Neuron (in vitro differentiated cells): ENCODE measurements around the gene NPAP1.
"Not testable (repeated sequence)": the region's sequence is repeated elsewhere in the genome, so short reads cannot be mapped to it uniquely, and the experiment has no call there.

Experiments used
- H2AFZ ChIP-seq: one replicate; pipeline ENCODE4 v1.6.1; 2013; ENCODE audit warnings: low read depth, mild to moderate bottlenecking, inconsistent platforms, low read length, moderate library complexity
- H3K27me3 ChIP-seq: one replicate; pipeline ENCODE4 v1.6.1; 2013; ENCODE audit warnings: low read length; ENCODE audit not compliant: insufficient read depth
- H3K36me3 ChIP-seq: one replicate; pipeline ENCODE4 v1.6.1; 2013; ENCODE audit warnings: low read length; ENCODE audit not compliant: insufficient read depth
- H3K4me1 ChIP-seq: one replicate; pipeline ENCODE4 v1.6.1; 2013; ENCODE audit warnings: low read length; ENCODE audit not compliant: insufficient read depth
- H3K4me3 ChIP-seq: 2 replicates; pipeline ENCODE4 v1.5.1; 2013; ENCODE audit warnings: mild to moderate bottlenecking, low read length, moderate library complexity
- H3K9me3 ChIP-seq: one replicate; pipeline ENCODE4 v1.6.1; 2013; ENCODE audit warnings: low read length

NPAP1 gene, protein sequence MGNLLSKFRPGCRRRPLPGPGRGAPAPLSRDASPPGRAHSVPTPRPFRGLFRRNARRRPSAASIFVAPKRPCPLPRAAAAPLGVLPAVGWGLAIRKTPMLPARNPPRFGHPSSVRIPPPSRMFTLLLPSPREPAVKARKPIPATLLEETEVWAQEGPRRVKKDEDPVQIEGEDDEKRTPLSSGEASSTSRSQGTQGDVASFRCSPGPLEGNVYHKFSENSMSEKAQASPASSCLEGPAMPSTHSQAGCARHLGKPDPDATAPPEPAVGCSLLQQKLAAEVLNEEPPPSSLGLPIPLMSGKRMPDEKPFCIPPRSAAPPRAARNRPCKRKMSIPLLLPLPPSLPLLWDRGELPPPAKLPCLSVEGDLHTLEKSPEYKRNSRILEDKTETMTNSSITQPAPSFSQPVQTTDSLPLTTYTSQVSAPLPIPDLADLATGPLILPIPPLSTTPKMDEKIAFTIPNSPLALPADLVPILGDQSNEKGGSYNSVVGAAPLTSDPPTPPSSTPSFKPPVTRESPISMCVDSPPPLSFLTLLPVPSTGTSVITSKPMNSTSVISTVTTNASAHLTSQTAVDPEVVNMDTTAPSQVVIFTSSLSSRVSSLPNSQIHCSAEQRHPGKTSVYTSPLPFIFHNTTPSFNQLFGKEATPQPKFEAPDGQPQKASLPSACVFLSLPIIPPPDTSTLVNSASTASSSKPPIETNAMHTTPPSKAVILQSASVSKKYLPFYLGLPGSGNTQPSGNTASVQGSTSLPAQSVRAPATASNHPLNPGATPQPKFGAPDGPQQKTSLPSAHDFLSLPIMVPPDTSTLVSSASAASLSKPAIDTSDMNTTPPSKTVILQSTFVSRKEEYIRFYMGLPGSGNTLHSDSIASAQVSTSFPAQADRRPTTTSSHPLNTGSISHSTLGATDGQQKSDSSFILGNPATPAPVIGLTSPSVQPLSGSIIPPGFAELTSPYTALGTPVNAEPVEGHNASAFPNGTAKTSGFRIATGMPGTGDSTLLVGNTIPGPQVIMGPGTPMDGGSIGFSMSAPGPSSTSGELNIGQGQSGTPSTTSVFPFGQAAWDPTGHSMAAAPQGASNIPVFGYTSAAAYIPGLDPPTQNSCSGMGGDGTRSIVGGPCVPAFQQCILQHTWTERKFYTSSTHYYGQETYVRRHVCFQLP

DNA sequence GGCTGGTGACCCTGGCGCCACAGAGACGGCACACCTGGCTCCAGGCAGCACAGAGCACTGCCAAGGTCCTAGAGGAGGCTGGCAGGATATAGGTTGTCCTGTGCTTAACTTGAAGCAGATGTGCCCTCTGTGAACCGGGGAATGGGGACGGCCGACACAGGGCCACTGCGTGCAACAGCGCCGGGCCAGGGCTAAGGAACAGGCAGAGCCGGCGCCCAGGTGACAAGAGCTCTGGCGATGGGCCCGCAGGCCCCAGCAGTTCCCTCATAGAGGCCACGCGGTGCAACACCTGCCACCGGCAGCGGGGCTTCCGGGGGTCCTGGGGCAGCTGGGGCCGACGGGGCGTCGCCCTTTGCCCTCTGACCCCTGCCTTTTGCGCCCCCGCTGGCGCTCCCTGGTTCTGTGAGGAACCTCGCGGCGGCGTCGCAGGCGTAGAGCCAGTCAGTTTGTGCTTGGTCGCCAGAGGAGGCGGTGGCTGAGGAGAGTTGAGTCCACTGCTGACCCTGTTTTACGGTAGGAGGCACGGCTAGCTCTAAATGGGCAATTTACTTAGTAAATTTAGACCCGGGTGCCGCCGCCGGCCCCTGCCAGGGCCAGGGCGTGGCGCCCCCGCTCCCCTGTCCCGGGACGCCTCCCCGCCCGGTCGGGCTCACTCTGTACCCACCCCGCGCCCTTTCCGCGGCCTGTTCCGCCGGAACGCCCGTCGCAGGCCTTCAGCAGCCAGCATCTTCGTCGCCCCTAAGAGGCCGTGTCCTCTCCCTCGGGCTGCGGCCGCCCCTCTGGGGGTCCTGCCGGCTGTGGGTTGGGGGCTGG lies at the start of gene NPAP1:
TSS of gene NPAP1 (plus strand) at position 444 of the 813 bp plus-strand sequence. CDS start at position 537, 93 bp downstream.
- Histone ChIP-seq H3K4me3 (no peak within 1 kb of the TSS), H2AFZ (no peak within 1 kb of the TSS)

DNA sequence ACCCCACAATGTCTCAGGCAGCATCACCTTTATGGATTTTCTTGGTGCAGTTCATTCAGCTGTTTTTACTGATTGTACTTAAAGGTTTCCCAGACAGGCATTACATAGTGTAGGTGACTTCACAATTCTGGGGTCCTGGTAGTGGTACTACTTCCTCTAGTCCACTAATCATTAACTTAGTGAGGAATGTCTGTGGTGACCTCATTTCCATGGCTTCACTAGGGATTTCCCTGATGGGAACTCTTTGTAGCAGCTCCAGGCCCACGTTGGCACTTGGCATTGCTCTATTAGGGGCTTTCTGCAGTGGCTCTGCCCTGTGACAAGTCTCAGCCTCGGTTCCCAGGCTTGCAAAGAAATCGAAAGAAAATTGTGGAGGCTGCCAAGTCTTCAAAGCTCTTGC lies 48.1 kb upstream of the NPAP1 start:
- Histone ChIP-seq H3K36me3 (no peaks in the 10 kb centered on the region), H3K27me3 (no peaks in the 10 kb centered on the region), H3K9me3 (no peaks in the 10 kb centered on the region)

More for the DNA sequence above, at the start of gene NPAP1:
- Histone ChIP-seq H3K4me1 (no peaks in the 10 kb centered on the region), H3K9me3 (no peaks in the 10 kb centered on the region), H3K27me3 (no peaks in the 10 kb centered on the region), H3K36me3 (no peaks in the 10 kb centered on the region)

DNA sequence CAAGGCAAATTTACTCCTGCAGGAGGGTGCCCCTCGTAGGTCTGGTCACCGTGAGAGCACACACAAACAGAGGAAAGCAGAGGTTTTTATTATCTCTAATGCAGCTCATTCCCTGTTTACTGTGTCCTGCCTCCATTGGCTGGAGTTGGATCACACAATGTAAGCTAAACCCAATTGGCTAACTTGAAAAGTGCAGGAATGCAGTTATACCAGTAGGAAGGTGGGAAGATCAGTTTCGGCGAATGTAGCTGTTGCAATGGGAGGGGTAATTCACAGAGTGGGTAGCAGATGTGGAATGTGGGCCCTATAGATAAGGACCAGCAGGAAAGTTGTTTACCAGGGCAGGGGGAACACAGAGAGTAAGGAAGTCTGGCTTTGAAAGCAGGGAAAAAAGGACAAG lies 42.5 kb upstream of the NPAP1 start:
- Histone ChIP-seq H3K4me3 (no peak overlapping the region), H3K4me1 (no peaks in the 10 kb centered on the region), H3K36me3 (no peaks in the 10 kb centered on the region), H2AFZ (no peak overlapping the region), H3K9me3 (peaks cover 2% of the 10 kb centered on the region), H3K27me3 (no peaks in the 10 kb centered on the region)

More for the DNA sequence above, 48.1 kb upstream of the NPAP1 start:
- Histone ChIP-seq H3K4me1 (no peaks in the 10 kb centered on the region), H3K4me3 (no peak overlapping the region), H2AFZ (no peak overlapping the region)

DNA sequence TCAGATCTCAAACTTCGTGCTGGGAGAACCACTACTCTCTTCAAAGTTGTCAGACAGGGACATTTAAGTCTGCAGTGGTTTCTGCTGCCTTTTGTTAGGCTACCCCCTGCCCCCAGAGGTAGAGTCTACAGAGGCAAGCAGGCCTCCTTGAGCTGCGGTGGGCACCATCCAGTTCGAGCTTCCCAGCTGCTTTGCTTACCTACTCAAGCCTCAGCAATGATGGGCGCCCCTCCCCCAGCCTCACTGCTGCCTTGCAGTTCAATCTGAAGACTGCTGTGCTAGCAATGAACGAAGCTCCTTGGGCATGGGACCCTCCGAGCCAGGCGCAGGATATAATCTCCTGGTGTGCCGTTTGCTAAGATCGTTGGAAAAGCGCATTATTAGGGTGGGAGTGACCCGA lies 36.2 kb upstream of the NPAP1 start:
- H3K36me3 ChIP-seq, H2AFZ ChIP-seq, H3K4me3 ChIP-seq, H3K9me3 ChIP-seq, H3K27me3 ChIP-seq, H3K4me1 ChIP-seq: not testable (repeated sequence)

DNA sequence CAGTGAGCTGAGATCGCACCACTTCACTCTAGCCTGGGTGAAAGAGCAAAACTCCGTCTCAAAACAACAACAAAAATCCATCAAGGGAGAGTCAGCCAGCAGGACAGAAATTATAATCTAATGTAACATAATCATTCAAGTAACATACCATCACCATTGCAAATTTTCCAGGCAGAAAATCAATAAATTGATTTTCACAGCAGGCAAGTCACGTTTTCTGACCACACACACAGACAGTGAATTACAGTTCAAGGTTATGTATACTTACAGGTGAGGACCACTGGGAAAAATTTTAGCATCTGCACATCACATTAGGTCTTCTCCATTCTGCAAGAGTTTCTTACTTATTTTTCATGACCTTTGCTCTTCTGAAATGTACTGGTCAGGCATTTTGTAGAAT lies 29.9 kb upstream of the NPAP1 start:
- H3K4me1 ChIP-seq: no peaks in the 10 kb centered on the region
- H3K4me3 ChIP-seq: no peak overlapping the region

DNA sequence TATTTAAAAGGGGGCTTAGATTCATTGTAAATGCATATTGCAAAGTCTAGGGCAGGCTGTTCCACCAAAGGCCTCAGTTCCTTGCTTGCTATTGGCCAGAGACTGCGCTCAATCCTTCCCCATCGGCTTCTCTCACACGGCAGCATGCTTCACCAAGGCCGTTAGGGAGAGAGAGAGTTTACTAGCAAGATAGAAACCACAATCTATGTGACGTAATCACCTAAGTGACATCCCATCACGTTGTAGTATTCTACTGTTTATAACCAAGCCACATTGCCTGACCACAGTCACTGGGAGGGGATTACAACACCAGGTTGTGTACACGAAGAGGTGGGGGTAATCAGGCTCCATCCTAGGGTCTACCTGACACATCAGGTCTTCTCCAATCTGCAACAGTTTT lies 16.0 kb upstream of the NPAP1 start:
- no peak overlapping the region for H2AFZ ChIP-seq
- no peaks in the 10 kb centered on the region for H3K4me1 ChIP-seq
- H3K4me3 ChIP-seq: no peak overlapping the region
- no peaks in the 10 kb centered on the region for H3K27me3 ChIP-seq
- H3K36me3 ChIP-seq: no peaks in the 10 kb centered on the region
- no peaks in the 10 kb centered on the region for H3K9me3 ChIP-seq

More for the DNA sequence above, 29.9 kb upstream of the NPAP1 start:
- Histone ChIP-seq H3K27me3 (no peaks in the 10 kb centered on the region), H3K9me3 (no peaks in the 10 kb centered on the region), H2AFZ (no peak overlapping the region), H3K36me3 (no peaks in the 10 kb centered on the region)

DNA sequence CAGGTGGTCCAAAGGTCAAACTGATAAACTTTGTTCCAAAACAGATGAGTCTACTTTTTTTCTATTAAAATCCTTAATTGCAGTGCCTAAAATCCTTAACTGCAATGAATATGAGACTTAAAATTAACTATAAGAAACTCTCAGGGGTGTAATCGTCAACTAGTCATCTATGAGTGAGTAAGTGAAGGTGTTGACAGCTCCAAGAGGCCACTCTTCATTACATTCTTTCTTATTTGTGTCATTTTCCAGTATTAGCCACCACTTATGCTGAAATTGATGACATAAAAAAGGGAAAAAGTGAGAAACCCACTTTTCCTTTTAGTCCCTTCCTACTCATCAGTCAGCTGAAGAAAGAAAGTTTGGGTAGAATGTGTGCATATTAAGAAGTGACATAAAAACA lies 12.6 kb upstream of the NPAP1 start:
- Histone ChIP-seq H3K4me3 (no peak overlapping the region), H3K27me3 (no peaks in the 10 kb centered on the region), H3K9me3 (no peaks in the 10 kb centered on the region), H3K36me3 (no peaks in the 10 kb centered on the region), H2AFZ (no peak overlapping the region), H3K4me1 (no peaks in the 10 kb centered on the region)

DNA sequence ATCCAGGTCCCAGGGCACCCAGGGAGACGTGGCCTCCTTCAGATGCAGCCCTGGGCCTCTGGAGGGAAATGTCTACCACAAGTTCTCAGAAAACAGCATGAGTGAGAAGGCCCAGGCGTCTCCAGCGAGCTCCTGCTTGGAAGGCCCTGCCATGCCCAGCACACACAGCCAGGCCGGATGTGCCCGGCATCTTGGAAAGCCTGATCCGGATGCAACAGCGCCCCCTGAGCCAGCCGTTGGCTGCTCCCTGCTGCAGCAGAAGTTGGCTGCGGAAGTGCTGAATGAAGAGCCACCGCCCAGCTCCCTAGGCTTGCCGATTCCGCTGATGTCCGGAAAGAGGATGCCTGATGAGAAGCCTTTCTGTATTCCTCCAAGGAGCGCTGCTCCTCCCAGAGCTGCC lies 856 bp downstream of the NPAP1 start:
- Histone ChIP-seq H3K9me3 (no peaks in the 10 kb centered on the region), H3K4me3 (no peak overlapping the region), H3K27me3 (no peaks in the 10 kb centered on the region), H3K4me1 (no peaks in the 10 kb centered on the region), H3K36me3 (no peaks in the 10 kb centered on the region), H2AFZ (no peak overlapping the region)

DNA sequence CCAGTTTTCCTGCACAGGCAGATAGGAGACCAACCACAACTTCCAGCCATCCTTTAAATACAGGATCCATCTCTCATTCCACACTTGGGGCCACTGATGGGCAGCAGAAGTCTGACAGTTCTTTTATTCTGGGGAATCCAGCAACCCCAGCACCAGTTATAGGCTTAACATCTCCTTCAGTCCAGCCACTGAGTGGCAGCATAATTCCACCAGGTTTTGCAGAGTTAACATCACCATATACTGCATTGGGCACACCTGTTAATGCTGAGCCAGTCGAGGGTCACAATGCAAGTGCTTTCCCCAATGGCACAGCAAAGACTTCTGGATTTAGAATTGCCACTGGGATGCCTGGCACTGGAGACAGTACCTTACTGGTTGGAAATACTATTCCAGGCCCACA lies 2.9 kb downstream of the NPAP1 start:
- Histone ChIP-seq H3K4me3 (no peak overlapping the region), H3K9me3 (no peaks in the 10 kb centered on the region), H2AFZ (no peak overlapping the region), H3K27me3 (no peaks in the 10 kb centered on the region), H3K36me3 (no peaks in the 10 kb centered on the region), H3K4me1 (no peaks in the 10 kb centered on the region)

DNA sequence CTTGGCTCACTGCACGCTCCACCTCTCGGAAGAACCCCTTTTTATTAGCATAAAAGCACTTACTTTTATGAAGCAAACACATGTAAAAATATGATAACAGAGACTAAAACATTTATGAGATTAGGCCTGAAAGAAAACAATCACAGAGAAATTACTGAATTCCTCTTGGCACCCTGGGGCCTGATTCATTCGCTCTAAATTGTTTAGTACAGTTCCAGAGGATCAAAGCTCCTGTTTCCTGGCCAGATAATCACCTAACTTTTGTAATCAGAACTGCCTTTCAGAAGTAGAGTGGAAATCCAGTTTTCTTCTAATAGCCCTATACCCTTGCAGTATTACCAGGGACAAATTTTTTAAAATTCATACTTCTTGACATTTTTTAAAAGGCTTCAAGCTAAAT lies 6.4 kb downstream of the NPAP1 start:
- no peak overlapping the region for H2AFZ ChIP-seq
- no peaks in the 10 kb centered on the region for H3K36me3 ChIP-seq
- H3K9me3 ChIP-seq: no peaks in the 10 kb centered on the region
- H3K4me3 ChIP-seq: no peak overlapping the region
- H3K27me3 ChIP-seq: no peaks in the 10 kb centered on the region
- no peaks in the 10 kb centered on the region for H3K4me1 ChIP-seq

DNA sequence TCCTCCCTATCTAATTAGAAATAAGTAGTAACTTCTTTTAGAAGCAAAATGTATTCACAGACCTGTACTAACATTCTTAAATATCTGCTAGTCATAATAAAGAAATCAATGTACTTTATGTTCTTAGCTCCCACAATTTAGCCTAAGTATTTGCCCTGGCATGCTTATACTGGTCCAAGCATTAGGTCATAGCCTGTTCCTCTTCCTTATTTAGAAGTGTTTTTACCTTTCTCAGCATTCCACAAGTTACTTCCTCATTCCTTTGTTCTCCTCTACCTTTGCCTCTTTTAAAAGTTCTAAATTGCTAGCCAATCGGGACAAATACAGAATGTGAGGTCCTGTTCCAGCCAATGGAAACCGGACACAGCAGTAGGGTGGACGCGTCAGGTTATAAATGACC lies 7.3 kb downstream of the NPAP1 start:
- H3K4me3 ChIP-seq, H3K9me3 ChIP-seq, H2AFZ ChIP-seq, H3K4me1 ChIP-seq, H3K27me3 ChIP-seq, H3K36me3 ChIP-seq: not testable (repeated sequence)

DNA sequence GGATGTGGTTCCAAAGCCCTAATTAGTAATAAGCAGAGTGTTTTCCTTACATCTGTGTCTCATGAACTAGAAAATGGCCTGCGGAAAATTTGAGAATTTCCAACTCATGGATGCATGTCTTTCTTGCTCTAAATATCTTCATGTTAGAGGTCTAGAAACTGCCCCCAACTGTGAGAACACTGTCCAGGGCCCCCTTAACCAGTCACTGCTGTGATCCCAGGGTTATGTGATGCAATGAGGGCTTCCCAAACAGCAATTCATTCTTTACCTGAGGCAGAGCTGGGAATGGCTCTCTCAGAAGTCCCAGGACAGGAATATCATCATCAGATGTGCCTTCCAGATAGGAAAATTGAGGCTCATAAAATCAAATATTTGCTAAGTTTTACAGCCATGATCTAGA lies 8.2 kb downstream of the NPAP1 start:
- Histone ChIP-seq H3K9me3 (no peaks in the 10 kb centered on the region), H3K36me3 (no peaks in the 10 kb centered on the region), H2AFZ (no peak overlapping the region), H3K4me3 (no peak overlapping the region), H3K27me3 (no peaks in the 10 kb centered on the region), H3K4me1 (no peaks in the 10 kb centered on the region)
